ENCODE results near the gene OR2AG1.

- TF ChIP-seq CTCF (IDR thresholded peaks at IDR 0.05) (no peak), POLR2A (IDR thresholded peaks at IDR 0.05) (no peak), EP300 (IDR thresholded peaks at IDR 0.05) (no peak)
These were observed 10.6 kb upstream of the OR2AG1 start, which contains the start of gene OR2AG2 for GRCh38 chr11:6771926-6772893.

Measured in tibial nerve (tissue), 4 donors.